HCT116 (cell line): ENCODE results near the gene C2CD2. TPM values are rescaled to one million over a fixed set of nuclear protein-coding genes. Genes with fewer than 3 reads are reported as not detected.

Experiments used
- ATAC-seq: fragments of 200-7000 bp; cut with Tn5 transposase; 2 replicates; pipeline ENCODE4 v1.9.1; 2020; ENCODE audit warnings: mild to moderate bottlenecking, moderate library complexity
- BruUV-seq: library from RNA; stranded (reverse); fragments of 400-500 nt; replicated peaks from 2 replicates; lab custom pipeline; 2021; lab: Mats Ljungman, UMichigan
- CTCF ChIA-PET: fragments of 300-600 bp; sonication (Branson Sonifier 250); formaldehyde crosslinking; loops from one replicate; lab custom pipeline; 2021; ENCODE audit warnings: antibody characterized with exemption; lab: Charles Lee
- POLR2A ChIA-PET: fragments of 300-600, 350-600 bp; sonication (Branson Sonifier 250); formaldehyde crosslinking; loops from one replicate; lab custom pipeline; 2021; ENCODE audit warnings: antibody characterized with exemption; lab: Charles Lee
- RAD21 ChIA-PET, 2 experiments: fragments of 300-600 bp; sonication (Branson Sonifier 250); formaldehyde crosslinking; loops; one replicate each; lab custom pipeline; 2023; ENCODE audit warnings: low total read pairs in 2 of 2; ENCODE audit not compliant: uncharacterized antibody in 2 of 2, unreplicated experiment in 2 of 2, low non-redundant PET in 1 of 2; lab: Charles Lee
- DNase-seq: peaks from one replicate; pipeline ENCODE4 v3.0.0-alpha.2; 2010; ENCODE audit warnings: low read depth, low spot score
- H2AFZ ChIP-seq: fragments of 200-600 bp; shearing (Covaris generic), sonication (generic); 2 replicates; pipeline ENCODE4 v1.6.1; 2017; ENCODE audit warnings: low read depth, mixed run types, mixed read lengths, antibody characterized with exemption, low read length; ENCODE audit not compliant: poor library complexity, severe bottlenecking
- H3K27ac ChIP-seq: 2 replicates; pipeline ENCODE4 v1.5.1; 2012; ENCODE audit warnings: low read depth, low read length
- H3K27me3 ChIP-seq: fragments of 200-600 bp; sonication (generic); 2 replicates; pipeline ENCODE4 v1.6.1; 2016; ENCODE audit warnings: mixed run types, low read length, mixed read lengths; ENCODE audit not compliant: insufficient read depth
- H3K36me3 ChIP-seq, 2 experiments: fragments of 200-500 bp in 1 of 2; fragments of 200-600 bp in 1 of 2; sonication (Bioruptor generic) in 1 of 2; sonication (generic) in 1 of 2; 2 replicates each; pipeline versions ENCODE4 v1.5.1 to v1.6.1; 2014 to 2016; ENCODE audit warnings: low read length in 2 of 2, inconsistent platforms in 1 of 2, mixed read lengths in 1 of 2, mixed run types in 1 of 2; ENCODE audit not compliant: insufficient read depth in 2 of 2, control insufficient read depth in 1 of 2
- H3K4me1 ChIP-seq, 2 experiments: fragments of 200-600 bp in 1 of 2; sonication (generic) in 1 of 2; 2 replicates each; pipeline versions ENCODE4 v1.5.1 to v1.6.1; 2012 to 2017; ENCODE audit warnings: low read length in 2 of 2, inconsistent platforms in 1 of 2, mild to moderate bottlenecking in 1 of 2, mixed read lengths in 1 of 2, mixed run types in 1 of 2, moderate library complexity in 1 of 2; ENCODE audit not compliant: insufficient read depth in 2 of 2, control insufficient read depth in 1 of 2
- H3K4me2 ChIP-seq: fragments of 200-600 bp; sonication (generic); 2 replicates; pipeline ENCODE4 v1.6.1; 2017; ENCODE audit warnings: mixed run types, low read length, mixed read lengths
- H3K4me3 ChIP-seq, 2 experiments: fragments of 200-600 bp in 1 of 2; sonication (generic) in 1 of 2; replicated peaks in 1 of 2; 2 replicates each; pipeline ENCODE4 v1.5.1; 2011 to 2016; ENCODE audit warnings: low read length in 2 of 2, control low read depth in 1 of 2, low read depth in 1 of 2, mild to moderate bottlenecking in 1 of 2, mixed read lengths in 1 of 2, mixed run types in 1 of 2
- H3K79me2 ChIP-seq: fragments of 200-600 bp; sonication (generic); 2 replicates; pipeline ENCODE4 v1.6.1; 2017; ENCODE audit warnings: mild to moderate bottlenecking, mixed run types, low read length, moderate library complexity, mixed read lengths; ENCODE audit not compliant: insufficient read depth
- H3K9ac ChIP-seq: fragments of 200-600 bp; sonication (generic); 2 replicates; pipeline ENCODE4 v1.6.1; 2016; ENCODE audit warnings: low read length, mixed read lengths
- H3K9me2 ChIP-seq: fragments of 200-600 bp; sonication (generic), shearing (Covaris generic); 2 replicates; pipeline ENCODE4 v1.6.1; 2017; ENCODE audit warnings: mixed run types, mild to moderate bottlenecking, moderate library complexity; ENCODE audit not compliant: insufficient read depth
- H3K9me3 ChIP-seq, 2 experiments: fragments of 200-500 bp in 1 of 2; fragments of 200-600 bp in 1 of 2; sonication (Bioruptor generic) in 1 of 2; sonication (generic) in 1 of 2; 2 replicates each; pipeline ENCODE4 v1.6.1; 2014 to 2017; ENCODE audit warnings: low read length in 2 of 2, mixed read lengths in 2 of 2, inconsistent platforms in 1 of 2, low read depth in 1 of 2, mild to moderate bottlenecking in 1 of 2, mixed run types in 1 of 2, moderate library complexity in 1 of 2; ENCODE audit not compliant: control insufficient read depth in 1 of 2, insufficient read depth in 1 of 2
- H4K20me1 ChIP-seq: fragments of 200-600 bp; sonication (generic), shearing (Covaris generic); 2 replicates; pipeline ENCODE4 v1.6.1; 2017; ENCODE audit warnings: mixed run types, mild to moderate bottlenecking, moderate library complexity; ENCODE audit not compliant: insufficient read depth
- EZH2phosphoT487 ChIP-seq: fragments of 200-600 bp; IDR thresholded peaks from 2 replicates; pipeline ENCODE4 v1.6.1; 2018; ENCODE audit warnings: antibody characterized with exemption, borderline replicate concordance
- JUND ChIP-seq: IDR thresholded peaks from 2 replicates; pipeline ENCODE4 v1.6.1; 2012
- POLR2A ChIP-seq: IDR thresholded peaks from 2 replicates; pipeline ENCODE4 v1.7.0; 2011; ENCODE audit warnings: borderline replicate concordance; ENCODE audit not compliant: insufficient read depth, insufficient read length; ENCODE audit errors: extremely low read depth
- RAD21 ChIP-seq: IDR thresholded peaks from 2 replicates; pipeline ENCODE4 v1.6.1; 2012; ENCODE audit warnings: low read depth, mild to moderate bottlenecking
- REST ChIP-seq: IDR thresholded peaks from 2 replicates; pipeline ENCODE4 v1.6.1; 2012; ENCODE audit warnings: low read depth
- SRF ChIP-seq: IDR thresholded peaks from 2 replicates; pipeline ENCODE4 v1.6.1; 2012; ENCODE audit warnings: low read depth
- YY1 ChIP-seq: IDR thresholded peaks from 2 replicates; pipeline ENCODE4 v1.6.1; 2011; ENCODE audit warnings: low read length, low read depth, moderate library complexity, mild to moderate bottlenecking; ENCODE audit not compliant: insufficient replicate concordance; ENCODE audit errors: extremely low read depth
- ZBTB33 ChIP-seq: IDR thresholded peaks from 2 replicates; pipeline ENCODE4 v1.6.1; 2011; ENCODE audit warnings: mild to moderate bottlenecking, low read length, moderate library complexity; ENCODE audit not compliant: insufficient replicate concordance; ENCODE audit errors: extremely low read depth
- intact Hi-C: fragments of 100-400 bp; cut with micrococcal nuclease; formaldehyde crosslinking; loops from 2 replicates; pipeline ENCODE4 v1.10.0; 2022
- total RNA-seq: library from RNA; stranded (reverse); gene quantifications from one replicate; pipeline ENCODE4 v1.2.1, GENCODE V29; 2021; ENCODE audit not compliant: unreplicated experiment

Gene C2CD2
- total RNA-seq, 1 experiment from 2014 or later: 22.0 TPM

- ATAC-seq (peak; percentile 25; the same call in 1 of the 2 replicates), DNase-seq (no peak)
- RAD21 ChIA-PET: no interaction called here
- no peaks in the 10 kb centered on the region for H3K9me3 ChIP-seq
- peak overlapping the region; percentile 92 for H2AFZ ChIP-seq
- H3K4me3 ChIP-seq: no peak overlapping the region
- POLR2A ChIA-PET: interaction anchor here (1.6 kb wide), 1 partner anchor 77 kb away, joined by 4 read pairs; the partner anchor contains the start of gene PRDM15
- no peaks in the 10 kb centered on the region for H3K9me2 ChIP-seq
- no peaks in the 10 kb centered on the region for H3K36me3 ChIP-seq
- peak overlapping the region; percentile 75 for H3K4me2 ChIP-seq
- CTCF ChIA-PET: interaction anchor here (1.1 to 1.5 kb wide), 3 partner anchors 13 to 344 kb away, joined by 3 to 7 read pairs (median 4); no protein-coding TSS in a partner anchor
- peaks cover 31 to 54% of the 10 kb centered on the region in 2 experiments for H3K4me1 ChIP-seq
- H4K20me1 ChIP-seq: no peaks in the 10 kb centered on the region
- H3K27me3 ChIP-seq: no peaks in the 10 kb centered on the region
- H3K9ac ChIP-seq: peak overlapping the region; percentile 44; the same call in 1 of the 2 replicates
- no peak overlapping the region for H3K27ac ChIP-seq
- no peak for TF ChIP-seq YY1
- no peak for TF ChIP-seq ZBTB33
- TF ChIP-seq POLR2A: no peak
- TF ChIP-seq JUND: no peak
- no peak for TF ChIP-seq SRF
- TF ChIP-seq EZH2phosphoT487: no peak
- TF ChIP-seq REST: no peak
- TF ChIP-seq RAD21: no peak
- no TSS peak for BruUV-seq
- peaks cover 13% of the 10 kb centered on the region; the same call in 1 of the 2 replicates for H3K79me2 ChIP-seq
- intact Hi-C loops: no loop called here
Measured at GRCh38 chr21:41956926-41957729, 3.3 kb upstream of the C2CD2 start.
